Calu3 (cell line): ENCODE measurements around the gene SYNPO. TPM values are rescaled to one million over a fixed set of nuclear protein-coding genes. Genes with fewer than 3 reads are reported as not detected.

Source experiments
- BruUV-seq: library from RNA; stranded (reverse); fragments of 400-500 nt; replicated peaks from 2 replicates; lab custom pipeline; 2021; lab: Mats Ljungman, UMichigan
- CTCF ChIA-PET: fragments of 300-600 bp; sonication (Branson Sonifier 250); formaldehyde crosslinking; loops from one replicate; lab custom pipeline; 2022; ENCODE audit warnings: antibody characterized with exemption; lab: Charles Lee
- DNase-seq: peaks from one replicate; pipeline ENCODE4 v3.0.0; 2022
- H3K27ac Mint-ChIP-seq: one replicate; pipeline ENCODE4 v1.8.0; 2022; ENCODE audit warnings: mixed read lengths; ENCODE audit not compliant: unreplicated experiment
- H3K27me3 Mint-ChIP-seq: one replicate; pipeline ENCODE4 v1.8.0; 2022; ENCODE audit warnings: mixed read lengths; ENCODE audit not compliant: unreplicated experiment
- H3K36me3 Mint-ChIP-seq: one replicate; pipeline ENCODE4 v1.8.0; 2022; ENCODE audit warnings: mild to moderate bottlenecking, moderate library complexity, mixed read lengths; ENCODE audit not compliant: insufficient read depth, unreplicated experiment
- H3K4me1 Mint-ChIP-seq: one replicate; pipeline ENCODE4 v1.8.0; 2022; ENCODE audit warnings: mild to moderate bottlenecking, low read depth, mixed read lengths; ENCODE audit not compliant: unreplicated experiment
- H3K4me3 Mint-ChIP-seq: one replicate; pipeline ENCODE4 v1.8.0; 2022; ENCODE audit warnings: mild to moderate bottlenecking, low read depth, moderate library complexity, mixed read lengths; ENCODE audit not compliant: unreplicated experiment
- H3K9me3 Mint-ChIP-seq: one replicate; pipeline ENCODE4 v1.8.0; 2022; ENCODE audit warnings: low read depth, mixed read lengths; ENCODE audit not compliant: unreplicated experiment
- intact Hi-C: fragments of 100-400 bp; cut with micrococcal nuclease; formaldehyde crosslinking; loops from one replicate; pipeline ENCODE4 v1.10.0; 2022; ENCODE audit not compliant: unreplicated experiment
- total RNA-seq: library from RNA; stranded (reverse); gene quantifications from 2 replicates; pipeline ENCODE4 v1.2.3, GENCODE V29; 2022
- TF ChIP-seq, protein P1 (sequence below): fragments of 200-600 bp; IDR thresholded peaks from one replicate; pipeline ENCODE4 v1.8.0; 2022; ENCODE audit warnings: antibody characterized with exemption; ENCODE audit not compliant: unreplicated experiment

Gene SYNPO
- total RNA-seq, 1 experiment from 2014 or later: 0.92 TPM

DNA sequence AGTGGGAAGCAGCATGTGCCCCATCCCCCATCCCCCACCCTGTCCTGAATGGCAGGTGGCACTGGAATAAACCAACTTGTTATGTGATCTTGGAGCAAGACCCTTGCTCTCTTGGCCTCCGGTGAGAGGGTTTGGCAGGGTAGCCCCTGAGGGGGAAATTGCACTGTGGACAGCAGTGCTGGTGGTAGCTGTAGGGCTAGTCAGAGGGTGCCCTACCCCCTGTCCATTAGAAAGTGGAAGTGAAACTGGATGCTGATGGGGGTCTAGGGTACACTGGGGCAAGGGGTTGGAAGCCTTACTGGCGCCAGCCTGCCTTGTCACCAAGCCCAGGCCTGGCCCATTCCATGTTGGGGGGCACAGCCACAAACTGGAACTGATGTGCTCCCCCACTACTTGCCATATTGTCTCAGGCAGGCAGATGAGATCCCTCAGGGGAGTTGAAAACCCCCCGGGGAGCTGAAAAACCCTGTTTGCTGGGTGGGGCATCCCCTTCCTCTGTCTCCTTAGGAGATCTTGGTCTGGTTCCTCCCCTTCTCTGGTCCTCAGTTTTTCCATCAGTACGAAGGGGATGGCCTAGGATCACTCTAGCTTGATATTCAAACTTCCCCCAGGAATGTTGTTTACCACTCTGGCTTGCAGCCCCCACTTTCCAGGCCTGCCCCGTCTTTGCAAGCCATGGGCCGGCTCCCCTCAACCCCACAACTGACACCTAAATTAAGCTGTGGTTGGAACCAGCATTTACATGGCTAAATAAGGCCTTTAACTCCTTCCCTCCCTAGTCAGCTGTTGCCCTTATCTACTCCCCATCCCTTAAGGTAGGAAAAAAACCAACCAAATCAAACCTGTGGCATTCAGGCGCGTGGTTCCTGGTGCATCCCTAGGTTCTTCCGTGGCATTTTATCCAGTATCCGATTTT is 14.4 kb upstream of the SYNPO start:
- TF ChIP-seq, protein P1, sequence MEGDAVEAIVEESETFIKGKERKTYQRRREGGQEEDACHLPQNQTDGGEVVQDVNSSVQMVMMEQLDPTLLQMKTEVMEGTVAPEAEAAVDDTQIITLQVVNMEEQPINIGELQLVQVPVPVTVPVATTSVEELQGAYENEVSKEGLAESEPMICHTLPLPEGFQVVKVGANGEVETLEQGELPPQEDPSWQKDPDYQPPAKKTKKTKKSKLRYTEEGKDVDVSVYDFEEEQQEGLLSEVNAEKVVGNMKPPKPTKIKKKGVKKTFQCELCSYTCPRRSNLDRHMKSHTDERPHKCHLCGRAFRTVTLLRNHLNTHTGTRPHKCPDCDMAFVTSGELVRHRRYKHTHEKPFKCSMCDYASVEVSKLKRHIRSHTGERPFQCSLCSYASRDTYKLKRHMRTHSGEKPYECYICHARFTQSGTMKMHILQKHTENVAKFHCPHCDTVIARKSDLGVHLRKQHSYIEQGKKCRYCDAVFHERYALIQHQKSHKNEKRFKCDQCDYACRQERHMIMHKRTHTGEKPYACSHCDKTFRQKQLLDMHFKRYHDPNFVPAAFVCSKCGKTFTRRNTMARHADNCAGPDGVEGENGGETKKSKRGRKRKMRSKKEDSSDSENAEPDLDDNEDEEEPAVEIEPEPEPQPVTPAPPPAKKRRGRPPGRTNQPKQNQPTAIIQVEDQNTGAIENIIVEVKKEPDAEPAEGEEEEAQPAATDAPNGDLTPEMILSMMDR: no peak
- no TSS peak for BruUV-seq
- CTCF ChIA-PET: interaction anchor here (1.1 kb wide), 1 partner anchor 10 kb away, joined by 6 read pairs; no protein-coding TSS in a partner anchor
- Mint-ChIP-seq H3K4me3 (no peak overlapping the region), H3K9me3 (no peaks in the 10 kb centered on the region), H3K36me3 (peaks cover 5% of the 10 kb centered on the region), H3K27me3 (peaks cover 25% of the 10 kb centered on the region), H3K4me1 (peaks cover 11% of the 10 kb centered on the region), H3K27ac (no peak overlapping the region)
- intact Hi-C loops: no loop called here
- no peak for DNase-seq

DNA sequence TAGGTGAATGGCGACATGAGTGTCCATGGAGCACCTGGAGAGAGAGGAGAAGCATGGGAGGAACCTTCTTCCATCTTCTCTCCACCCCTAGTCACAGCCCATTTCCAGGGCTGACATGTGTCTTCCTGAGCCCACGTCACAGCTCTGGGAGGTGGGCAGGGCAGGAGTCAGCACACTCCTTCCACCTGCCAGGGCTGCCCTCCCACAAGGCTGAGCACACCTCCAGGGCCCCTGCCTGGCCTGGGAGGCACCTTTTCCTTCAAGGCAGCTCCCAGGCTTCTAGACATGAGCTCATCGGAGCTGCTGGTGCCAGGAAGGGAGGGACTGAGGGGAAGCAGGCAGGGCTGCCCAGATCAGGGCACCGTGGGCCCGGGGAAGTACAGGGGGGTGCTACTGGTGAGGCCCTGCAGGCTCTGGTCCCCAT is 13.6 kb upstream of the SYNPO start:
- no peak overlapping the region for H3K27ac Mint-ChIP-seq
- no peaks in the 10 kb centered on the region for H3K9me3 Mint-ChIP-seq
- CTCF ChIA-PET: interaction anchor here (1.1 kb wide), 1 partner anchor 11 kb away, joined by 6 read pairs; no protein-coding TSS in a partner anchor
- TF ChIP-seq, protein P1: no peak
- H3K4me3 Mint-ChIP-seq: no peak overlapping the region
- peaks cover 25% of the 10 kb centered on the region for H3K27me3 Mint-ChIP-seq
- peaks cover 5% of the 10 kb centered on the region for H3K36me3 Mint-ChIP-seq
- intact Hi-C loops: no loop called here
- peaks cover 11% of the 10 kb centered on the region for H3K4me1 Mint-ChIP-seq
- BruUV-seq: no TSS peak
- DNase-seq: no peak

DNA sequence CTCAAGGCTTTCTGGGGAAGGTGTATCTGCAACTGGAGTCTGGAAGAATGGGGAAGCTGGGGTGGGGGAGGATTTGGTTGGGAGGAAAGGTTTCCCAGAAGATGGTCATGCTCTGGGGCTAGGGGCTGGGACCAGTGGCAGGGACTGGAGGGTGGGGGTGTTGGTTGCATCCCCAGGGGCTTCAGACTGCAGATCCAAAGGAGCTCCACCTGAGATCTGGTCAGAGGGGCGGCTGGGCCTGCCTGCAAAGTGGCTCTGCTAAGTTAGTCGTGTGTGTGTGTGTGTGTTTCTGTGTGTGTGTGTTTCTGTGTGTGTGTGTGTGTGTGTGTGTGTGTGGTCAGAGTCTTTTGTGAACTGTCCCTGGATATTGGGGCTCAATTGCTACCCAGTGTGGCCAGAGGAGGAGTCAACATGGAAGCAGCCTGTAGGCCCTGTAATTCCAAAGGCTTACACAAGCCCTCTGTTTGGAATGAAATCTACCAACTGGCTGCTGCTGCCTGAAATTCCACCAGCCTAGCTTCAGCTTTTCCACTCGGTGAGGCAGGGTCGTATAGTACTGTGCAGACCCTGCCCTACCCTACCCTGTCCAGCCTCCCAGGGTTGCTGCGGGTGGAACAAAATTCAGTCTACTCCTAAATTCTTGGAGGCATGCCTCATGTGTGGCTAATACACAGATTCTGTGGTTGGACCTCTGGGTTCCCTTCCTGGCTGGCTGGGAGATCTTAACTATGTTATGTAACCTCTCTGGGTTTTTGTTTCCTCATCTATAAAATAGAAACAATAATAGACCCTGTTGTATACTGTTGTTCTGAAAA is 12.5 kb upstream of the SYNPO start:
- H3K27me3 Mint-ChIP-seq: peaks cover 20% of the 10 kb centered on the region
- intact Hi-C loops: no loop called here
- TF ChIP-seq, protein P1: no peak
- no peak for DNase-seq
- no peaks in the 10 kb centered on the region for H3K9me3 Mint-ChIP-seq
- no peak overlapping the region for H3K27ac Mint-ChIP-seq
- no TSS peak for BruUV-seq
- H3K4me1 Mint-ChIP-seq: peaks cover 13% of the 10 kb centered on the region
- H3K4me3 Mint-ChIP-seq: no peak overlapping the region
- H3K36me3 Mint-ChIP-seq: peaks cover 5% of the 10 kb centered on the region
- CTCF ChIA-PET: interaction anchor here (0.6 kb wide), 1 partner anchor 14 kb away, joined by 3 read pairs; no protein-coding TSS in a partner anchor

DNA sequence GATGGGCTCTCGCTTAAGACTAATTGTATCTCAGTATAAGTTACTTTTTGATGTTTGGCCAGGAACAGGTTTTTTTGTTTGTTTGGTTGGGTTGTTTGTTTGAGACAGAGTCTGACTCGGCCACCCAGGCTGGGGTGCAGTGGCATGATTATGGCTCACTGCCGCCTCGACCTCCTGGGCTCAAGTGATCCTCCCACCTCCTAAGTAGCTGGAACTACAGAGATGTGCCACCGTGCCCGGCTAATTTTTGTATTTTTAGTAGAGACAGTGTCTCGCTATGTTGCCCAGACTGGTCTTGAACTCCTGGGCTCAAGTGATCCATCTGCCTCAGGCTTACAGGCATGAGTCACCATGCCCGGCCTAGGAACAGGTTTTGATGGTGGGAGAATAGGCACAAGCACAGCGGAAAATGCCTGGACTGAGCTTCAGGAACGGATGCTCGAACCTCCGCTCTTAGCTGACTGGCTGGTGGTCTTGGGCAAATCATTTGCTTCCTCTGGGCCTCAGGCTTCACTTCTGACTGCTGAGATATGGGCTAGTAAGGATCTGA is 11.4 kb upstream of the SYNPO start:
- CTCF ChIA-PET: no interaction called here
- BruUV-seq: no TSS peak
- Mint-ChIP-seq H3K4me3 (no peak overlapping the region), H3K4me1 (peaks cover 18% of the 10 kb centered on the region), H3K36me3 (peaks cover 5% of the 10 kb centered on the region), H3K27me3 (peaks cover 9% of the 10 kb centered on the region), H3K27ac (no peak overlapping the region), H3K9me3 (no peaks in the 10 kb centered on the region)
- intact Hi-C loops: no loop called here
- no peak for DNase-seq
- TF ChIP-seq, protein P1: no peak
